CD4-positive, alpha-beta memory T cell (primary cell): ENCODE data around the gene PTBP3. TPM values are rescaled to one million over a fixed set of nuclear protein-coding genes. Genes with fewer than 3 reads are reported as not detected.
"Not testable (repeated sequence)": the region's sequence is repeated elsewhere in the genome, so short reads cannot be mapped to it uniquely, and the experiment has no call there.

Experiments used
- CTCF ChIA-PET: fragments of 350-600 bp; sonication (Branson Sonifier 250); formaldehyde crosslinking; loops from one replicate; lab custom pipeline; 2021; ENCODE audit warnings: inconsistent platforms; ENCODE audit not compliant: partially characterized antibody; lab: Charles Lee
- POLR2A ChIA-PET: fragments of 350-600 bp; sonication (Branson Sonifier 250); formaldehyde crosslinking; loops from one replicate; lab custom pipeline; 2021; ENCODE audit not compliant: partially characterized antibody; lab: Charles Lee
- DNase-seq, 5 donors: peaks; one replicate each; pipeline versions ENCODE4 v3.0.0 to v3.0.0-alpha.2; 2020 to 2022; ENCODE audit warnings: mixed read lengths in 1 of 5
- H3K27ac ChIP-seq: one replicate; pipeline ENCODE4 v1.7.0; 2013; ENCODE audit warnings: low read depth, low read length
- H3K27me3 ChIP-seq: 2 replicates; pipeline ENCODE4 v1.7.0; 2013; ENCODE audit warnings: mild to moderate bottlenecking, low read length, moderate library complexity; ENCODE audit not compliant: insufficient read depth
- H3K36me3 ChIP-seq: 2 replicates; pipeline ENCODE4 v1.7.0; 2013; ENCODE audit warnings: mild to moderate bottlenecking, low read length, moderate library complexity; ENCODE audit not compliant: insufficient read depth
- H3K4me1 ChIP-seq: 2 replicates; pipeline ENCODE4 v1.7.0; 2013; ENCODE audit warnings: mild to moderate bottlenecking, low read length, moderate library complexity; ENCODE audit not compliant: insufficient read depth
- H3K4me3 ChIP-seq, 2 donors: one replicate each; pipeline ENCODE4 v1.7.0; 2013; ENCODE audit warnings: low read length in 2 of 2, mild to moderate bottlenecking in 1 of 2
- H3K9me3 ChIP-seq, 2 donors: one replicate each; pipeline ENCODE4 v1.7.0; 2013; ENCODE audit warnings: low read length in 2 of 2, control low read depth in 1 of 2; ENCODE audit not compliant: control insufficient read depth in 1 of 2
- H3K27ac Mint-ChIP-seq, 7 donors: one replicate each; pipeline ENCODE4 v1.8.0; 2020 to 2021; ENCODE audit warnings: mixed read lengths in 7 of 7, mild to moderate bottlenecking in 6 of 7, inconsistent platforms in 3 of 7, moderate library complexity in 3 of 7
- H3K27me3 Mint-ChIP-seq, 2 donors: one replicate each; pipeline ENCODE4 v1.8.0; 2020 to 2021; ENCODE audit warnings: mixed read lengths in 2 of 2
- H3K36me3 Mint-ChIP-seq, 2 donors: one replicate each; pipeline ENCODE4 v1.8.0; 2020 to 2021; ENCODE audit warnings: mixed read lengths in 2 of 2, inconsistent platforms in 1 of 2, mild to moderate bottlenecking in 1 of 2
- H3K4me1 Mint-ChIP-seq, 4 donors: one replicate each; pipeline ENCODE4 v1.8.0; 2020 to 2021; ENCODE audit warnings: mixed read lengths in 4 of 4, mild to moderate bottlenecking in 1 of 4
- H3K4me3 Mint-ChIP-seq, 8 donors: one replicate each; pipeline ENCODE4 v1.8.0; 2020 to 2021; ENCODE audit warnings: mixed read lengths in 8 of 8, mild to moderate bottlenecking in 7 of 8, moderate library complexity in 6 of 8, inconsistent platforms in 3 of 8
- H3K9me3 Mint-ChIP-seq, 8 donors: one replicate each; pipeline ENCODE4 v1.8.0; 2020 to 2021; ENCODE audit warnings: mixed read lengths in 8 of 8, mild to moderate bottlenecking in 5 of 8, inconsistent platforms in 3 of 8, moderate library complexity in 1 of 8
- intact Hi-C: fragments of 100-400 bp; cut with micrococcal nuclease; formaldehyde crosslinking; loops from one replicate; pipeline ENCODE4 v1.15.1; 2023
- polyA plus RNA-seq, 2 donors: library from polyadenylated mRNA; unstranded; fragments of 300-500 nt; fragmentation: Illumina TruSeq; gene quantifications; one replicate each; pipeline ENCODE4 v1.2.3, GENCODE V29; 2021
- total RNA-seq, 2 experiments: library from RNA; stranded (reverse); gene quantifications; one replicate each; pipeline ENCODE4 v1.2.3, GENCODE V29; 2021

Gene PTBP3
- total and polyA plus RNA-seq, 4 experiments from 2014 or later: 30.0 to 139 (median 88.7) TPM

DNA sequence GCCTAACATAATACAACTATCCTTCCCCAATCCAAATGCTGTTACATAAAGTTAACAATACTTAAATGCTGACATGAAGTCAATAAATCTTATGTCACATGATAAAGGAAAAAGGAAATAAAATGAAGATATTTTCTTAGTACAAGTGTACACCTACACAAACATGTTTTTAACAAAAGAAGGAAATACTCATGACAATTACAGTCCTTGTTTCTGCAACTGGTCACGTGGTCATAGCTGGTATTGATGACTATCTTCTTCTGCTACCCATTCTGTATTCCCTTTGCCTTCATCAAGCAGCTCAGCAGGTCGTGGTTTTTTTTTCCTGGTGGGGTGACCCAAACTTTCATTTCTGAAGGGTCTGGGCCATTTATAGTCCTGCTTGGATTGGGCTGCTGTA lies 40.2 kb upstream of the PTBP3 start:
- H3K4me3 ChIP-seq, DNase-seq, H3K27ac ChIP-seq, H3K9me3 ChIP-seq, H3K27ac Mint-ChIP-seq, H3K4me3 Mint-ChIP-seq, H3K36me3 ChIP-seq, CTCF ChIA-PET, H3K27me3 Mint-ChIP-seq, H3K27me3 ChIP-seq: not testable (repeated sequence)
- peaks cover 9 to 11% of the 10 kb centered on the region in 2 donors for H3K36me3 Mint-ChIP-seq
- peaks cover 23% of the 10 kb centered on the region for H3K4me1 ChIP-seq
- H3K4me1 Mint-ChIP-seq: peaks cover 17 to 25% (median 21%) of the 10 kb centered on the region in 4 donors
- H3K9me3 Mint-ChIP-seq: peaks cover 0 to 20% (median 6%) of the 10 kb centered on the region in 8 donors
- intact Hi-C loops: loop anchor here (10.0 kb wide), 1 partner anchor 851 kb away; the partner anchor contains the start of genes FKBP15 and SLC31A1
- POLR2A ChIA-PET: interaction anchor here (0.6 kb wide), 1 partner anchor 359 kb away, joined by 5 read pairs; no protein-coding TSS in a partner anchor

DNA sequence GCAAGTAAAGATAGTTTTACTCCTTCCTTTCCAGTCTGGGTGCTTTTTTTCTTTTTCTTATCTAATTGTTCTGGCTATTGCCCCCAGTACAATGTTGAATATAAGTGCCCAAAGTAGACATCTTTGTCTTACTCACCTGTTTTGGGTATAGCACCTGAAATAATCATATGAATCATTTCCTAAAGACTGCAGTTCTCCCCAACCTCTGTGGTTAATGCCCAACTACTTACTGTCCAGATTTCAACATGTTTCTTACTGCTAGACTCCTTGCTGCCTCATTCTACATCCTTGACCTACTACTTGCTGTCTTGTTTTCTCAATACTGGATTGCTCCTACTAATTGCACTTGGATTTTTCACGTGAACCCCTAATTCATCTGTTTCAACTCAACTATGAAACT lies 37.6 kb upstream of the PTBP3 start:
- intact Hi-C loops: loop anchor here (10.0 kb wide), 1 partner anchor 854 kb away; the partner anchor contains the start of genes FKBP15 and SLC31A1
- Mint-ChIP-seq H3K9me3 (peaks cover 0 to 28% (median 12%) of the 10 kb centered on the region in 8 donors), H3K4me3 (no peak overlapping the region), H3K36me3 (peaks cover 5 to 11% of the 10 kb centered on the region in 2 donors), H3K27ac (no peak overlapping the region), H3K4me1 (no peaks in the 10 kb centered on the region), H3K27me3 (no peaks in the 10 kb centered on the region)
- no peaks in the 10 kb centered on the region for H3K36me3 ChIP-seq
- H3K4me3 ChIP-seq: no peak overlapping the region
- H3K27me3 ChIP-seq: no peaks in the 10 kb centered on the region
- DNase-seq: no peak
- no peaks in the 10 kb centered on the region for H3K9me3 ChIP-seq
- H3K27ac ChIP-seq: no peak overlapping the region
- ChIA-PET CTCF (interaction anchor here (0.5 to 2.1 kb wide), 3 partner anchors 10 to 545 kb away, joined by 3 to 8 read pairs (median 3); no protein-coding TSS in a partner anchor), POLR2A (interaction anchor here (0.6 kb wide), 1 partner anchor 38 kb away, joined by 4 read pairs; the partner anchor contains the start of gene PTBP3)
- H3K4me1 ChIP-seq: no peaks in the 10 kb centered on the region

DNA sequence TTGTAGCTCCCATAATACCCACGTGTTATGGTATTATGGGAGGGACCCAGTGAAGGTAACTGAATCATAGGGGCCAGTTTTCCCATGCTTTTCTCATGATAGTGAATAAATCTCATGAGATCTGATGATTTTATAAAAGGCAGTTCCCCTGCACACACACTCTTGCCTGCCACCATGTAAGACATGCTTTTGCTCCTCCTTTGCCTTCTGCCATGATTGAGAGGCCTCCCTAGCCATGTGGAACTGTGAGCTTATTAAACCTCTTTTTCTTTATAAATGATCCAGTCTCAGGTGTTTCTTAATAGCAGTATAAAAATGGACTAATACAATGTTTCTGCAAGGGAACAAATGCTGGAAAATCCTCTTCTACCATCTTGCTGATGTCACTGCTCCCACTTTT lies 36.4 kb upstream of the PTBP3 start:
- Histone ChIP-seq H3K36me3 (no peaks in the 10 kb centered on the region), H3K4me1 (no peaks in the 10 kb centered on the region), H3K27me3 (no peaks in the 10 kb centered on the region), H3K4me3 (no peak overlapping the region), H3K27ac (no peak overlapping the region), H3K9me3 (no peaks in the 10 kb centered on the region)
- Mint-ChIP-seq H3K27me3 (peaks cover 0 to 4% of the 10 kb centered on the region in 2 donors), H3K9me3 (peaks cover 0 to 36% (median 14%) of the 10 kb centered on the region in 8 donors), H3K36me3 (peaks cover 4 to 5% of the 10 kb centered on the region in 2 donors), H3K27ac (no peak overlapping the region), H3K4me1 (no peaks in the 10 kb centered on the region), H3K4me3 (no peak overlapping the region)
- POLR2A ChIA-PET: no interaction called here
- CTCF ChIA-PET: interaction anchor here (1.0 to 2.1 kb wide), 3 partner anchors 9 to 272 kb away, joined by 3 to 8 read pairs (median 4); no protein-coding TSS in a partner anchor
- DNase-seq: no peak
- intact Hi-C loops: loop anchor here (10.0 kb wide), 1 partner anchor 855 kb away; the partner anchor contains the start of genes FKBP15 and SLC31A1

DNA sequence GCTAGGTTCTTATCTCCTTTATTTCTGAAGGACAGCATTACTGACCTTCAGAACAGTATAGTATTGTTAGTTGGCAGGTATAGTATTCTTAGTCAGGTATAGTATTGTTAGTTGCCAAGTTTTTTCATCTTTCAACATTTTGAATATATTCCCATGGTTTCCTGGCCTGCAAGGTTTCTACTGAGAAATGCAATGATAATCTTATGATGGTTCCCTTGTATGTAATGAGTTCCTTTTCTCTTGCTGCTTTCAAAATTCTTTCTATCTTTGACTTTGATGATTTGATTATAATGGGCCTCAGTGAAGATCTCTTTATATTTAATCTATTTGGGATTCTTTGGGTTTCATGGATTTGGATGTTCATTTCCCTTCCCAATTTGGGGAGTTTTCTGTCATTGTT lies 34.0 kb upstream of the PTBP3 start:
- H3K4me1 ChIP-seq: no peaks in the 10 kb centered on the region
- peaks cover 0 to 36% (median 13%) of the 10 kb centered on the region in 8 donors for H3K9me3 Mint-ChIP-seq
- no peak overlapping the region for H3K27ac ChIP-seq
- CTCF ChIA-PET: interaction anchor here (0.9 to 1.6 kb wide), 5 partner anchors 12 to 279 kb away, joined by 3 to 13 read pairs (median 5); partner anchors contain the start of gene HSDL2
- H3K4me3 ChIP-seq: no peak overlapping the region
- intact Hi-C loops: no loop called here
- no peaks in the 10 kb centered on the region for H3K36me3 ChIP-seq
- H3K27me3 ChIP-seq: no peaks in the 10 kb centered on the region
- H3K9me3 ChIP-seq: no peaks in the 10 kb centered on the region
- H3K4me1 Mint-ChIP-seq: no peaks in the 10 kb centered on the region
- no peak for DNase-seq
- H3K4me3 Mint-ChIP-seq: no peak overlapping the region
- H3K36me3 Mint-ChIP-seq: peaks cover 0 to 4% of the 10 kb centered on the region in 2 donors
- peaks cover 0 to 4% of the 10 kb centered on the region in 2 donors for H3K27me3 Mint-ChIP-seq
- POLR2A ChIA-PET: interaction anchor here (1.9 kb wide), 1 partner anchor 12 kb away, joined by 8 read pairs; the partner anchor contains the start of gene HSDL2
- H3K27ac Mint-ChIP-seq: no peak overlapping the region

DNA sequence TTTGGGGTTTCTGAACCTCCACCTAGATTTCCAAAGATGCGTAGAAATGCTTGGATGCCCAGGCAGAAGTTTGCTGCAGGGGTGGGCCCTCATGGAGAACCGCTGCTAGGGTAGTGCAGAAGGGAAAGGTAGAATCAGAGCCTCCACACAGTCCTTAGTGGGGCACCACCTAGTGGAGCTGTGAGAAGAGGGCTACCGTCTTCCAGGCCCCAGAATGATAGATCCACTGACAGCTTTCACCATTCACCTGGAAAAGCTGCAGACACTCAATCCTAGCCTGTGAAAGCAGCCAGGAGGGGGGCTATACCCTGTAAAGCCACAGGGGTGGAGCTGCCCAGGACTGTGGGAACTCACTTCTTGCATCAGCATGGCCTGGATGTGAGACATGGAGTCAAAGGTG lies 33.2 kb upstream of the PTBP3 start:
- Histone ChIP-seq H3K36me3 (no peaks in the 10 kb centered on the region), H3K27me3 (no peaks in the 10 kb centered on the region), H3K4me3 (no peak overlapping the region), H3K27ac (no peak overlapping the region), H3K9me3 (no peaks in the 10 kb centered on the region), H3K4me1 (no peaks in the 10 kb centered on the region)
- Mint-ChIP-seq H3K27me3 (peaks cover under 1 to 4% of the 10 kb centered on the region in 2 donors), H3K9me3 (peaks cover 0 to 36% (median 13%) of the 10 kb centered on the region in 8 donors), H3K4me3 (no peak overlapping the region), H3K36me3 (peaks cover 0 to 3% of the 10 kb centered on the region in 2 donors), H3K27ac (no peak overlapping the region), H3K4me1 (peaks cover 0 to 2% (median under 1%) of the 10 kb centered on the region in 4 donors)
- POLR2A ChIA-PET: interaction anchor here (1.9 kb wide), 1 partner anchor 13 kb away, joined by 8 read pairs; the partner anchor contains the start of gene HSDL2
- intact Hi-C loops: no loop called here
- DNase-seq: no peak
- CTCF ChIA-PET: interaction anchor here (0.7 to 3.2 kb wide), 9 partner anchors 10 to 289 kb away, joined by 3 to 15 read pairs (median 5); partner anchors contain the start of gene HSDL2

DNA sequence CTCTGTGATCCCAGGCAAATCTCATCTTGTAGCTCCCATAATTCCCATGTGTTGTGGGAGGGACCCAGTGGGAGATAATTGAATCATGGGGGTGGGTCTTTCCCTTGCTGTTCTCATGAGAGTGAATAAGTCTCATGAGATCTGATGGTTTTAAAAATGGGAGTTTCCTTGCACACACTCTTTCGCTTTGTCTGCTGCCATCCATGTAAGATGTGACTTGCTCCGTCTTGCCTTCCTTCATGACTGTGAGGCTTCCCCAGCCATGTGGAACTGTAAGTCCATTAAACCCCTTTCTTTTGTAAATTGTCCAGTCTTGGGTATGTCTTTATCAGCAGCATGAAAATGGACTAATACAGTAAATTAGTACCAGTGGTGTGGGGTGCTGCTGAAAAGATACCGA lies 31.8 kb upstream of the PTBP3 start:
- H3K36me3 ChIP-seq, H3K4me1 Mint-ChIP-seq, H3K9me3 ChIP-seq, intact Hi-C loops, H3K36me3 Mint-ChIP-seq, H3K27ac ChIP-seq, H3K27me3 ChIP-seq, H3K4me1 ChIP-seq, H3K4me3 ChIP-seq, H3K4me3 Mint-ChIP-seq, H3K27me3 Mint-ChIP-seq, DNase-seq, H3K27ac Mint-ChIP-seq: not testable (repeated sequence)
- ChIA-PET POLR2A (interaction anchor here (0.9 to 1.5 kb wide), 2 partner anchors 14 to 252 kb away, joined by 3 to 5 read pairs; no protein-coding TSS in a partner anchor), CTCF (interaction anchor here (1.0 to 3.2 kb wide), 5 partner anchors 32 to 291 kb away, joined by 3 to 15 read pairs (median 4); partner anchors contain the start of gene PTBP3)
- H3K9me3 Mint-ChIP-seq: peaks cover 0 to 31% (median 13%) of the 10 kb centered on the region in 8 donors

DNA sequence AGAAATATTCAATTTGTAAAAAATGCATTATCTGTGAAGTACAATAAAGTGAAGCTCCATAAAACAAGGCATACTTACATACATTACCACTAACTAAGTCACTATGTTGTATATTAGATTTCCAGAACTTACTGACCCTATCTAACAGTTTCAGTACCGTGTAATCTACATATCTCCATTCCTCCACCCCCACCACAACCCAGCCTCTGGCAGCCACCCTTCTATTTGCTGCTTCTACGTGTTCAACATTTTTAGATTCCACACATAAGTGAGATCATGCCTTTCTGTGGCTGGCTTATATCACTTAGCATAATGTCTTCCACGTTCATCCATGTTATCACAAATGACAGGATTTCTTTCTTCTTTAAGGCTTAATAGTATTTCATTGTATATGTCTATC lies 31.3 kb upstream of the PTBP3 start:
- ChIA-PET POLR2A (interaction anchor here (0.9 to 1.5 kb wide), 2 partner anchors 14 to 252 kb away, joined by 3 to 5 read pairs; no protein-coding TSS in a partner anchor), CTCF (interaction anchor here (1.0 to 3.2 kb wide), 6 partner anchors 31 to 290 kb away, joined by 3 to 15 read pairs (median 6); partner anchors contain the start of gene PTBP3)

More for the DNA sequence above, 31.3 kb upstream of the PTBP3 start:
- Histone ChIP-seq H3K4me3 (no peak overlapping the region), H3K27me3 (no peaks in the 10 kb centered on the region), H3K9me3 (no peaks in the 10 kb centered on the region), H3K27ac (no peak overlapping the region), H3K36me3 (no peaks in the 10 kb centered on the region), H3K4me1 (no peaks in the 10 kb centered on the region)
- Mint-ChIP-seq H3K4me1 (peaks cover 0 to 2% (median 1%) of the 10 kb centered on the region in 4 donors), H3K27ac (no peak overlapping the region), H3K36me3 (peaks cover 0 to 3% of the 10 kb centered on the region in 2 donors), H3K9me3 (peaks cover 0 to 27% (median 11%) of the 10 kb centered on the region in 8 donors), H3K4me3 (no peak overlapping the region), H3K27me3 (peaks cover 2 to 4% of the 10 kb centered on the region in 2 donors)
- DNase-seq: no peak
- intact Hi-C loops: no loop called here
